GM13976 (cell line): ENCODE measurements around the gene ZMPSTE24.

ENCODE experiments used
- DNase-seq: peaks from one replicate; pipeline ENCODE4 v3.0.0; 2012; ENCODE audit warnings: low spot score
- CTCF ChIP-seq: IDR thresholded peaks from 2 replicates; pipeline ENCODE4 v1.5.1; 2012; ENCODE audit warnings: borderline replicate concordance, mild to moderate bottlenecking; ENCODE audit not compliant: insufficient read depth; ENCODE audit errors: extremely low read depth, missing control alignments, control extremely low read depth
- in situ Hi-C: fragments of 300-500 bp; cut with MboI; formaldehyde crosslinking; loops from one replicate; pipeline ENCODE4 v1.12.0; 2022; ENCODE audit warnings: low sequenced_read_pairs, mixed read lengths, inconsistent platforms; ENCODE audit not compliant: unreplicated experiment

Gene ZMPSTE24

GRCh38 chr1:40245686-40246085, 12.3 kb upstream of the ZMPSTE24 start:
- in situ Hi-C loops = no loop called here
- TF ChIP-seq CTCF = no peak
- no peak for DNase-seq

- no peak for TF ChIP-seq CTCF
- DNase-seq = no peak
- in situ Hi-C loops = no loop called here
Observed at GRCh38 chr1:40247655-40248054, 10.4 kb upstream of the ZMPSTE24 start, which contains the start of gene TMCO2. TMCO2 (plus strand) TSS chr1:40247937; CDS start chr1:40247994, 57 bp downstream.

GRCh38 chr1:40248412-40248811, 9.6 kb upstream of the ZMPSTE24 start:
- in situ Hi-C loops = no loop called here
- TF ChIP-seq CTCF = no peak
- no peak for DNase-seq

GRCh38 chr1:40251456-40251855, 6.6 kb upstream of the ZMPSTE24 start:
- DNase-seq = no peak
- in situ Hi-C loops = no loop called here
- TF ChIP-seq CTCF = no peak

GRCh38 chr1:40252601-40253000, 5.4 kb upstream of the ZMPSTE24 start:
- in situ Hi-C loops = no loop called here
- no peak for DNase-seq
- no peak for TF ChIP-seq CTCF

- TF ChIP-seq CTCF = no peak
- DNase-seq = no peak
- in situ Hi-C loops = no loop called here
Observed at GRCh38 chr1:40255231-40255630, 2.8 kb upstream of the ZMPSTE24 start.
